Measurements from ENCODE around the gene SH3BP5. TPM values are rescaled to one million over a fixed set of nuclear protein-coding genes. Genes with fewer than 3 reads are reported as not detected.

SH3BP5 gene
- 41.1 TPM for total RNA-seq (ENCODE audit: unreplicated experiment)
- long read RNA-seq, transcript SH3BP5-202 (9 exons, 2,822 nt): major isoform, 26 of 32 reads
- long read RNA-seq, partial matches to known transcripts: 3 of 32 reads
- long read RNA-seq, other reads (novel, unspliced or antisense): 3 of 32 reads

- peak; percentile 82 for DNase-seq (ENCODE audit: low spot score)
- Mint-ChIP-seq H3K36me3 (ENCODE audit: low read depth, unreplicated experiment) (peaks cover 6% of the 10 kb centered on the region), H3K9me3 (ENCODE audit: unreplicated experiment) (no peaks in the 10 kb centered on the region), H3K27me3 (ENCODE audit: unreplicated experiment) (peaks cover 9% of the 10 kb centered on the region), H3K4me3 (ENCODE audit: unreplicated experiment) (peak within 1 kb of the TSS; percentile 98), H3K4me1 (ENCODE audit: unreplicated experiment) (peaks cover 45% of the 10 kb centered on the region), H3K27ac (ENCODE audit: unreplicated experiment) (peak within 1 kb of the TSS; percentile 80)
- peak; percentile 63 for TF ChIP-seq CTCF (IDR thresholded peaks at IDR 0.05; ENCODE audit: unreplicated experiment)
Measured at GRCh38 chr3:15332405-15333098, at the start of gene SH3BP5. Gene SH3BP5 (minus strand): TSS chr3:15332586. CDS start chr3:15332408, 178 bp downstream.

GRCh38 chr3:15380980-15381890 lies 48.8 kb upstream of the SH3BP5 start:
- Mint-ChIP-seq H3K27me3 (ENCODE audit: unreplicated experiment) (no peaks in the 10 kb centered on the region), H3K9me3 (ENCODE audit: unreplicated experiment) (no peaks in the 10 kb centered on the region), H3K4me3 (ENCODE audit: unreplicated experiment) (no peak overlapping the region), H3K4me1 (ENCODE audit: unreplicated experiment) (peaks cover 5% of the 10 kb centered on the region), H3K27ac (ENCODE audit: unreplicated experiment) (no peak overlapping the region), H3K36me3 (ENCODE audit: low read depth, unreplicated experiment) (peaks cover 6% of the 10 kb centered on the region)
- DNase-seq (ENCODE audit: low spot score): no peak
- TF ChIP-seq CTCF (IDR thresholded peaks at IDR 0.05; ENCODE audit: unreplicated experiment): no peak

GRCh38 chr3:15377961-15378791 lies 45.8 kb upstream of the SH3BP5 start:
- Mint-ChIP-seq H3K4me1 (ENCODE audit: unreplicated experiment) (peaks cover 5% of the 10 kb centered on the region), H3K36me3 (ENCODE audit: low read depth, unreplicated experiment) (no peaks in the 10 kb centered on the region), H3K4me3 (ENCODE audit: unreplicated experiment) (no peak overlapping the region), H3K27me3 (ENCODE audit: unreplicated experiment) (peaks cover 2% of the 10 kb centered on the region), H3K9me3 (ENCODE audit: unreplicated experiment) (no peaks in the 10 kb centered on the region), H3K27ac (ENCODE audit: unreplicated experiment) (peak overlapping the region; percentile 93)
- TF ChIP-seq CTCF (IDR thresholded peaks at IDR 0.05; ENCODE audit: unreplicated experiment): peak; percentile 82
- DNase-seq (ENCODE audit: low spot score): peak; percentile 91

- no peaks in the 10 kb centered on the region for H3K9me3 Mint-ChIP-seq (ENCODE audit: unreplicated experiment)
- TF ChIP-seq CTCF (IDR thresholded peaks at IDR 0.05; ENCODE audit: unreplicated experiment): no peak
- H3K4me1 Mint-ChIP-seq (ENCODE audit: unreplicated experiment): peaks cover 5% of the 10 kb centered on the region
- peak overlapping the region; percentile 3 for H3K27ac Mint-ChIP-seq (ENCODE audit: unreplicated experiment)
- H3K36me3 Mint-ChIP-seq (ENCODE audit: low read depth, unreplicated experiment): no peaks in the 10 kb centered on the region
- DNase-seq (ENCODE audit: low spot score): no peak
- peaks cover 2% of the 10 kb centered on the region for H3K27me3 Mint-ChIP-seq (ENCODE audit: unreplicated experiment)
- H3K4me3 Mint-ChIP-seq (ENCODE audit: unreplicated experiment): no peak overlapping the region
Measured at GRCh38 chr3:15375461-15376000, 43.1 kb upstream of the SH3BP5 start.
